Stimulated activated CD4-positive, alpha-beta T cell treated with anti-CD3 and anti-CD28 coated beads, Interleukin-4, amount 100 ng/mL, for 48 hours (primary cell): ENCODE data around the gene WDR48.

ENCODE experiments used
- DNase-seq, 2 donors: peaks; one replicate each; pipeline ENCODE4 v3.0.0-alpha.2; 2020; ENCODE audit warnings: low read depth in 2 of 2

Gene WDR48

DNA sequence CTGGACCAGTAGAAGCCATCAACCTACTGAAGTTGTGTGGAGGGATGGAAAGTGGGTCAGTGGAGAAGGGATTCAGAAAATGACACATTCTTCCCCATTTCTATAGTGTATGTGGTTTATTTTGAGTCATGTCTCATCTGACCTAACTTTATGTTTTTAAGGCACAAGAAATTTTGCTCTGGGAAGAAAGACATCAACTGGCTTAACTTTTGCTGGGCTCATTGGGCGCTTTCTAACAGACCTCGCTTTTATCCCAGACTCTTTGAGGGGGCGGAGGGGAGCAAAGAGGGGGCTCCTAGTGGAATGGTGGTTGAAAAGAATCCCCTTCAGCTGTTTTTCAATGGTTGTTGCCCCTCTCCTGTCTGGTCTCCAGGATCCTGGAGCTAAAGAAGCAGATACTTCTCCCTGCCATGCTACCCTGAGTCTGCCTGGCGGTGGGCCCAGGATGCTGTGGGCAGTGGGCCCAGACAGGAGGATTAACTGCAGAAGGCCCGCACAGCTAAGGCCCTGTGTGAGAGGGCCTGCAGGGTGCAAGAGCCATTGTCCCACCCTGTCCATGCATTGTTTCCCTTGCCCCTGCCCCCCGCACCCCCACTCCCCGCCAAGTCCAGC, 87.1 kb downstream of the WDR48 start:
- no peak for DNase-seq

- DNase-seq = no peak
These were observed 87.6 kb downstream of the WDR48 start for GRCh38 chr3:39139442-39139841.

GRCh38 chr3:39140341-39140971, 88.6 kb downstream of the WDR48 start:
- DNase-seq = no peak

- no peak for DNase-seq
These were observed 89.6 kb downstream of the WDR48 start for GRCh38 chr3:39141171-39141995.

- no peak for DNase-seq
These were observed 90.3 kb downstream of the WDR48 start for GRCh38 chr3:39142067-39142466.

- DNase-seq = no peak
These were observed 91.5 kb downstream of the WDR48 start for GRCh38 chr3:39143051-39143885.

GRCh38 chr3:39144095-39144747, 92.4 kb downstream of the WDR48 start:
- no peak for DNase-seq

- DNase-seq = no peak
These were observed 93.0 kb downstream of the WDR48 start for GRCh38 chr3:39144748-39145380.

DNA sequence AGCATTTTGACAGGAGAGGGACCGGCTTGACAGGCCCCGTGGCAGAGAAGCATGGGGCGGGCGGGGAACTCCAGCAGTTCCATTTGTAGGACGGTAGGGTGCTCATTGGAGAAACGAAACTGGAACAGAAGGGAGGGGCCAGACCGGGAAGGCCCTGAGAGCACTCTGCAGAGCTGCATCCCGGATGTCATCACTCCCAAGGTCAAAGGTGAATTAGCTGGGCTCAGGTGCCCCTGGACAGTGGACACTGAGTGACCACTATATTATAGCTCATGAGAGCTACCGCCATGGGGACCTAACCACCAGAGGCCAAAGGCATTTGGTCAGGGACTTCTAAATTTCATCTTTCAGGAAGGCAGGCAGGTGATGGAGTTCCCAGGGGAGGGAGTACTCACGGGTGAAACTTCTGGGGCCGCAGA, 94.3 kb downstream of the WDR48 start:
- DNase-seq = no peak
